M059J (cell line): ENCODE results near the gene MYL9. TPM values are rescaled to one million over a fixed set of nuclear protein-coding genes. Genes with fewer than 3 reads are reported as not detected.
"Not testable (repeated sequence)": the region's sequence is repeated elsewhere in the genome, so short reads cannot be mapped to it uniquely, and the experiment has no call there.

Experiments used
- DNase-seq: peaks from one replicate; pipeline ENCODE4 v3.0.0-alpha.2; 2012; ENCODE audit warnings: low read depth
- total RNA-seq: library from RNA; depleted of rRNA; stranded (reverse); fragments of >200 nt; shearing (Covaris generic); gene quantifications from 2 replicates; pipeline ENCODE4 v1.2.3, GENCODE V29; 2014; rRNA removed

MYL9 gene
- total RNA-seq: 29.0 and 39.2 TPM in 2 replicates

- DNase-seq: peak; percentile 59
Observed at GRCh38 chr20:36541227-36541767, at the start of gene MYL9. Gene MYL9 (plus strand): TSS chr20:36541519. CDS start chr20:36544885, 3,366 bp downstream.

- DNase-seq: peak; percentile 83
Observed at GRCh38 chr20:36491901-36492617, 49.3 kb upstream of the MYL9 start.

- DNase-seq: peak; percentile 46
Observed at GRCh38 chr20:36493051-36493800, 48.1 kb upstream of the MYL9 start.

- DNase-seq: peak; percentile 96
Observed at GRCh38 chr20:36493801-36494114, 47.6 kb upstream of the MYL9 start.

GRCh38 chr20:36496707-36497669 is 44.3 kb upstream of the MYL9 start:
- DNase-seq: no peak

- DNase-seq: no peak
Observed at GRCh38 chr20:36497856-36498255, 43.5 kb upstream of the MYL9 start.

- no peak for DNase-seq
Observed at GRCh38 chr20:36498386-36499179, 42.7 kb upstream of the MYL9 start.

GRCh38 chr20:36499211-36499610 is 42.1 kb upstream of the MYL9 start:
- DNase-seq: no peak

- peak; percentile 50 for DNase-seq
Observed at GRCh38 chr20:36499723-36500501, 41.4 kb upstream of the MYL9 start.

GRCh38 chr20:36501367-36502006 is 39.8 kb upstream of the MYL9 start:
- no peak for DNase-seq

- DNase-seq: no peak
Observed at GRCh38 chr20:36504295-36504694, 37.0 kb upstream of the MYL9 start.

GRCh38 chr20:36506253-36506652 is 35.1 kb upstream of the MYL9 start:
- DNase-seq: peak; percentile 30

- DNase-seq: no peak
Observed at GRCh38 chr20:36507746-36508145, 33.6 kb upstream of the MYL9 start.

GRCh38 chr20:36519012-36519719 is 22.2 kb upstream of the MYL9 start:
- DNase-seq: no peak

GRCh38 chr20:36519944-36520343 is 21.4 kb upstream of the MYL9 start:
- DNase-seq: no peak

- DNase-seq: no peak
Observed at GRCh38 chr20:36521526-36521925, 19.8 kb upstream of the MYL9 start.

- DNase-seq: not testable (repeated sequence)
Observed at GRCh38 chr20:36522412-36522811, 18.9 kb upstream of the MYL9 start.

- DNase-seq: no peak
Observed at GRCh38 chr20:36523341-36523740, 18.0 kb upstream of the MYL9 start.
